Endothelial cell of umbilical vein (primary cell): ENCODE measurements around the gene RHOBTB1. TPM values are rescaled to one million over a fixed set of nuclear protein-coding genes. Genes with fewer than 3 reads are reported as not detected.

Experiments used
- BruUV-seq: library from RNA; stranded (reverse); fragments of 400-500 nt; replicated peaks from 2 replicates; lab custom pipeline; 2021; lab: Mats Ljungman, UMichigan
- CTCF ChIA-PET: fragments of 300-600, 350-600 bp; sonication (Branson Sonifier 250); formaldehyde crosslinking; loops from one replicate; lab custom pipeline; 2021; ENCODE audit warnings: antibody characterized with exemption, inconsistent platforms; lab: Charles Lee
- POLR2A ChIA-PET: fragments of 300-600, 350-600 bp; sonication (Branson Sonifier 250); formaldehyde crosslinking; loops from one replicate; lab custom pipeline; 2021; ENCODE audit warnings: antibody characterized with exemption, inconsistent platforms; lab: Charles Lee
- DNase-seq: peaks from one replicate; pipeline ENCODE4 v3.0.0-alpha.2; 2011; ENCODE audit warnings: low read depth, low spot score
- FAIRE-seq: peaks from 2 replicates; lab custom pipeline; 2011; peaks lifted over from hg19 to GRCh38; lab: Jason Lieb, UNC
- H2AFZ ChIP-seq: 2 replicates; pipeline ENCODE4 v1.6.0; 2012; ENCODE audit warnings: low read depth, low read length, control low read depth, inconsistent platforms
- H3K27ac ChIP-seq: 2 replicates; pipeline ENCODE4 v1.5.1; 2011; ENCODE audit warnings: low read depth, mild to moderate bottlenecking, control low read depth, low read length, moderate library complexity; ENCODE audit not compliant: insufficient read depth
- H3K27me3 ChIP-seq, 2 experiments: 2 replicates each; pipeline versions ENCODE4 v1.6.0 to v1.6.1; 2011; ENCODE audit warnings: low read length in 2 of 2, mixed read lengths in 1 of 2; ENCODE audit not compliant: control insufficient read depth in 2 of 2, insufficient read depth in 2 of 2
- H3K36me3 ChIP-seq, 2 experiments: 2 replicates in 1 of 2; 3 replicates in 1 of 2; pipeline ENCODE4 v1.5.1; 2011; ENCODE audit warnings: low read length in 2 of 2, mild to moderate bottlenecking in 1 of 2, moderate library complexity in 1 of 2; ENCODE audit not compliant: control insufficient read depth in 2 of 2, insufficient read depth in 2 of 2; ENCODE audit errors: extremely low read depth in 1 of 2
- H3K4me1 ChIP-seq: 3 replicates; pipeline ENCODE4 v1.5.1; 2011; ENCODE audit warnings: mild to moderate bottlenecking, low read length; ENCODE audit not compliant: control insufficient read depth, insufficient read depth; ENCODE audit errors: extremely low read depth
- H3K4me2 ChIP-seq: 2 replicates; pipeline ENCODE4 v1.6.1; 2011; ENCODE audit warnings: low read length, control low read depth, mixed read lengths; ENCODE audit not compliant: insufficient read depth
- H3K4me3 ChIP-seq, 3 experiments: fragments of 200-600 bp in 1 of 3; sonication (generic), shearing (Covaris generic) in 1 of 3; replicated peaks in 1 of 3; 2 replicates each; pipeline ENCODE4 v1.5.1; 2011 to 2016; ENCODE audit warnings: control low read depth in 3 of 3, low read length in 3 of 3, mild to moderate bottlenecking in 2 of 3, inconsistent platforms in 1 of 3, low read depth in 1 of 3, moderate library complexity in 1 of 3; ENCODE audit not compliant: insufficient read depth in 1 of 3
- H3K79me2 ChIP-seq: 2 replicates; pipeline ENCODE4 v1.6.0; 2012; ENCODE audit warnings: low read length, inconsistent platforms; ENCODE audit not compliant: control insufficient read depth, insufficient read depth
- H3K9ac ChIP-seq: replicated peaks from 2 replicates; pipeline ENCODE3; 2011; ENCODE audit warnings: low read length, control low read depth; ENCODE audit not compliant: insufficient read depth; ENCODE audit errors: extremely low read depth
- H3K9me1 ChIP-seq: replicated peaks from 3 replicates; pipeline ENCODE4 v1.6.0; 2011; ENCODE audit warnings: mild to moderate bottlenecking, low read length; ENCODE audit not compliant: control insufficient read depth, insufficient read depth; ENCODE audit errors: extremely low read depth
- H3K9me3 ChIP-seq: replicated peaks from 2 replicates; pipeline ENCODE4 v1.5.1; 2012; ENCODE audit warnings: low read length, inconsistent platforms; ENCODE audit not compliant: control insufficient read depth, insufficient read depth
- H4K20me1 ChIP-seq: replicated peaks from 2 replicates; pipeline ENCODE3; 2011; ENCODE audit warnings: mild to moderate bottlenecking, low read length; ENCODE audit not compliant: control insufficient read depth, insufficient read depth; ENCODE audit errors: extremely low read depth
- EZH2 ChIP-seq: IDR thresholded peaks from 2 replicates; pipeline ENCODE4 v1.6.1; 2012; ENCODE audit warnings: borderline replicate concordance, low read depth, mild to moderate bottlenecking, moderate library complexity, low read length, inconsistent platforms; ENCODE audit not compliant: severe bottlenecking
- FOS ChIP-seq: IDR thresholded peaks from 2 replicates; pipeline ENCODE4 v1.6.1; 2011; ENCODE audit warnings: mild to moderate bottlenecking, low read length, moderate library complexity, borderline replicate concordance; ENCODE audit not compliant: insufficient read depth
- JUN ChIP-seq: IDR thresholded peaks from 2 replicates; pipeline ENCODE4 v1.6.1; 2011; ENCODE audit warnings: borderline replicate concordance, low read depth; ENCODE audit not compliant: insufficient read length, insufficient read depth
- MYC ChIP-seq: IDR thresholded peaks from one replicate; pipeline ENCODE4 v1.6.1; 2011; ENCODE audit warnings: mild to moderate bottlenecking, low read depth, low read length
- POLR2AphosphoS5 ChIP-seq: IDR thresholded peaks from 2 replicates; pipeline ENCODE4 v1.6.1; 2012; ENCODE audit warnings: low read depth, mild to moderate bottlenecking, control low read depth, low read length, moderate library complexity; ENCODE audit not compliant: insufficient read depth
- dilution Hi-C: fragments of 300-500 bp; cut with MboI; formaldehyde crosslinking; loops from one replicate; pipeline ENCODE4 v1.15.0; 2019; ENCODE audit warnings: low sequenced_read_pairs; ENCODE audit not compliant: extremely low pct_ligation_motif_present
- intact Hi-C: fragments of 100-400 bp; cut with micrococcal nuclease; formaldehyde crosslinking; loops from one replicate; pipeline ENCODE4 v1.10.0; 2022
- polyA plus RNA-seq, 4 experiments: library from polyadenylated mRNA; depleted of rRNA in 3 of 4; stranded (reverse) in 3 of 4; unstranded in 1 of 4; fragments of >200 nt; gene quantifications; 2 replicates each; pipeline versions ENCODE4 v1.2.1 to v1.2.3, GENCODE V29; 2011 to 2012; ENCODE audit warnings: missing spikeins in 1 of 4
- total RNA-seq: library from RNA; stranded (reverse); gene quantifications from 2 replicates; pipeline ENCODE4 v1.2.3, GENCODE V29; 2021
- TF ChIP-seq, protein P1 (sequence below), 2 donors: IDR thresholded peaks; 1 replicate in 1 of 2; 2 replicates in 1 of 2; pipeline ENCODE4 v1.5.1; 2011; ENCODE audit warnings: low read length in 2 of 2, mild to moderate bottlenecking in 2 of 2, moderate library complexity in 2 of 2, control low read depth in 1 of 2, inconsistent platforms in 1 of 2, low read depth in 1 of 2; ENCODE audit not compliant: insufficient read depth in 1 of 2; ENCODE audit errors: extremely low read depth in 1 of 2
- TF ChIP-seq, protein P2 (sequence below): IDR thresholded peaks from 2 replicates; pipeline ENCODE4 v1.6.1; 2011; ENCODE audit not compliant: insufficient read depth, insufficient read length

RHOBTB1 gene
- total and polyA plus RNA-seq, 2 donors (not counting 3 experiments of a cell fraction or from before 2014, with no cell fraction given), result 21.2 to 31.0 TPM

DNA sequence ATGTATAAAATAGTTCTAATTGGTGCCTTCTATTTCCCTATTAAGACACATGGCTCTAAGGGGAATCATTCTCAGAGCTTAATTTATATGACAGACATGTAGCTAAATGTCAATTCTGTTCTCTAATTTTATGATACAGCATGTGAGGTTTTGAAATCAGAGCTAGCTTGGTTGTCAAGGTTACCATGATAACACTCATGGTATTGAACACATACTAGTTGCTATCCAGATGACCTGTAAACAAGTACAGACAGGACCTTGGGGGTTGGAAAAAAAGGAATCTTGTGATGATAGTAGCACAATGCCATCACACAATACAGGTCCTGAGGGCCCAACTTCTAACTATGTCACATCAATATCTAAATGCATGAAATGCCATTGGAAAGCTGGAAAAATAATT, 49.2 kb downstream of the RHOBTB1 start:
- H3K4me3 ChIP-seq, result no peak overlapping the region
- no peaks in the 10 kb centered on the region for H3K9me3 ChIP-seq
- BruUV-seq, result no TSS peak
- ChIA-PET POLR2A (no interaction called here), CTCF (interaction anchor here (1.1 to 1.3 kb wide), 4 partner anchors 11 to 322 kb away, joined by 3 to 8 read pairs (median 4); no protein-coding TSS in a partner anchor)
- intact Hi-C loops, result no loop called here
- H3K4me1 ChIP-seq, result no peaks in the 10 kb centered on the region
- H3K9me1 ChIP-seq, result peaks cover 2% of the 10 kb centered on the region
- dilution Hi-C loops, result no loop called here
- H3K36me3 ChIP-seq, result peaks cover 0 to 2% of the 10 kb centered on the region in 2 experiments
- TF ChIP-seq MYC (no peak), EZH2 (no peak), JUN (no peak), FOS (no peak), POLR2AphosphoS5 (no peak)
- TF ChIP-seq, protein P1, sequence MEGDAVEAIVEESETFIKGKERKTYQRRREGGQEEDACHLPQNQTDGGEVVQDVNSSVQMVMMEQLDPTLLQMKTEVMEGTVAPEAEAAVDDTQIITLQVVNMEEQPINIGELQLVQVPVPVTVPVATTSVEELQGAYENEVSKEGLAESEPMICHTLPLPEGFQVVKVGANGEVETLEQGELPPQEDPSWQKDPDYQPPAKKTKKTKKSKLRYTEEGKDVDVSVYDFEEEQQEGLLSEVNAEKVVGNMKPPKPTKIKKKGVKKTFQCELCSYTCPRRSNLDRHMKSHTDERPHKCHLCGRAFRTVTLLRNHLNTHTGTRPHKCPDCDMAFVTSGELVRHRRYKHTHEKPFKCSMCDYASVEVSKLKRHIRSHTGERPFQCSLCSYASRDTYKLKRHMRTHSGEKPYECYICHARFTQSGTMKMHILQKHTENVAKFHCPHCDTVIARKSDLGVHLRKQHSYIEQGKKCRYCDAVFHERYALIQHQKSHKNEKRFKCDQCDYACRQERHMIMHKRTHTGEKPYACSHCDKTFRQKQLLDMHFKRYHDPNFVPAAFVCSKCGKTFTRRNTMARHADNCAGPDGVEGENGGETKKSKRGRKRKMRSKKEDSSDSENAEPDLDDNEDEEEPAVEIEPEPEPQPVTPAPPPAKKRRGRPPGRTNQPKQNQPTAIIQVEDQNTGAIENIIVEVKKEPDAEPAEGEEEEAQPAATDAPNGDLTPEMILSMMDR (IDR thresholded peaks at IDR 0.05; ENCODE audit: extremely low read depth in 1 of 2, insufficient read depth in 1 of 2, low read depth in 1 of 2, low read length in 2 of 2), result no peak
- TF ChIP-seq, protein P2, sequence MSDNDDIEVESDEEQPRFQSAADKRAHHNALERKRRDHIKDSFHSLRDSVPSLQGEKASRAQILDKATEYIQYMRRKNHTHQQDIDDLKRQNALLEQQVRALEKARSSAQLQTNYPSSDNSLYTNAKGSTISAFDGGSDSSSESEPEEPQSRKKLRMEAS, result no peak
- no peak overlapping the region for H3K4me2 ChIP-seq
- H2AFZ ChIP-seq, result no peak overlapping the region
- FAIRE-seq, result no peak
- no peak overlapping the region for H3K9ac ChIP-seq
- no peaks in the 10 kb centered on the region for H3K79me2 ChIP-seq
- H3K27ac ChIP-seq, result no peak overlapping the region
- no peaks in the 10 kb centered on the region for H4K20me1 ChIP-seq
- no peaks in the 10 kb centered on the region for H3K27me3 ChIP-seq
- no peak for DNase-seq
